ENCODE data around the gene INF2.

Gene INF2

GRCh38 chr14:104650057-104650980, 39.1 kb upstream of the INF2 start:
- TF ChIP-seq ESRRG (CRISPR knock-in tag; IDR thresholded peaks at IDR 0.05) (no peak), BACH2 (CRISPR knock-in tag; IDR thresholded peaks at IDR 0.05; ENCODE audit: borderline replicate concordance) (no peak), TOX (CRISPR knock-in tag; IDR thresholded peaks at IDR 0.05; ENCODE audit: borderline replicate concordance) (no peak), GLIS3 (CRISPR knock-in tag; IDR thresholded peaks at IDR 0.05) (no peak), SNAI2 (CRISPR knock-in tag; IDR thresholded peaks at IDR 0.05) (no peak)
- ATAC-seq = peak; percentile 96

- TF ChIP-seq RARB (CRISPR knock-in tag; IDR thresholded peaks at IDR 0.05) (no peak), CSDC2 (CRISPR knock-in tag; IDR thresholded peaks at IDR 0.05) (no peak), ZNF70 (CRISPR knock-in tag; IDR thresholded peaks at IDR 0.05) (no peak), PPARA (CRISPR knock-in tag; IDR thresholded peaks at IDR 0.05; ENCODE audit: borderline replicate concordance) (no peak), ESRRG (CRISPR knock-in tag; IDR thresholded peaks at IDR 0.05) (no peak), ARNTL (CRISPR knock-in tag; IDR thresholded peaks at IDR 0.05; ENCODE audit: borderline replicate concordance, low read depth) (no peak), ZNF565 (CRISPR knock-in tag; conservative IDR thresholded peaks at IDR 0.05; ENCODE audit: low read depth) (no peak), POU6F1 (CRISPR knock-in tag; IDR thresholded peaks at IDR 0.05; ENCODE audit: borderline replicate concordance, low read depth) (no peak), SNAI2 (CRISPR knock-in tag; IDR thresholded peaks at IDR 0.05) (no peak), TOX (CRISPR knock-in tag; IDR thresholded peaks at IDR 0.05; ENCODE audit: borderline replicate concordance) (no peak), ZNF8 (CRISPR knock-in tag; IDR thresholded peaks at IDR 0.05) (no peak), ISL1 (CRISPR knock-in tag; IDR thresholded peaks at IDR 0.05) (no peak), ZC3H10 (CRISPR knock-in tag; IDR thresholded peaks at IDR 0.05) (no peak), CREB5 (CRISPR knock-in tag; IDR thresholded peaks at IDR 0.05; ENCODE audit: low read depth) (no peak), PATZ1 (CRISPR knock-in tag; IDR thresholded peaks at IDR 0.05; ENCODE audit: borderline replicate concordance) (no peak), GLIS3 (CRISPR knock-in tag; IDR thresholded peaks at IDR 0.05) (no peak)
These were observed 38.2 kb upstream of the INF2 start for GRCh38 chr14:104650981-104651875.

GRCh38 chr14:104651876-104652260, 37.5 kb upstream of the INF2 start:
- TF ChIP-seq TSHZ2 (CRISPR knock-in tag; IDR thresholded peaks at IDR 0.05) (no peak), ZC3H10 (CRISPR knock-in tag; IDR thresholded peaks at IDR 0.05) (no peak), ISL1 (CRISPR knock-in tag; IDR thresholded peaks at IDR 0.05) (no peak), ZNF8 (CRISPR knock-in tag; IDR thresholded peaks at IDR 0.05) (no peak), TOX (CRISPR knock-in tag; IDR thresholded peaks at IDR 0.05; ENCODE audit: borderline replicate concordance) (no peak), ESRRG (CRISPR knock-in tag; IDR thresholded peaks at IDR 0.05) (no peak), PPARA (CRISPR knock-in tag; IDR thresholded peaks at IDR 0.05; ENCODE audit: borderline replicate concordance) (no peak), CREB5 (CRISPR knock-in tag; IDR thresholded peaks at IDR 0.05; ENCODE audit: low read depth) (no peak), CSDC2 (CRISPR knock-in tag; IDR thresholded peaks at IDR 0.05) (no peak), CSRNP3 (CRISPR knock-in tag; IDR thresholded peaks at IDR 0.05) (no peak)
- ATAC-seq = no peak

More at GRCh38 chr14:104650981-104651875, 38.2 kb upstream of the INF2 start:
- peak; percentile 10; the same call in 2 of the 3 replicates for ATAC-seq

Data from SK-N-SH treated with all-trans-retinoic acid at 6 μM for 48 hours (cell line).